ENCODE data around the gene ZBTB45. TPM values are rescaled to one million over a fixed set of nuclear protein-coding genes. Genes with fewer than 3 reads are reported as not detected.
A peak's percentile ranks its signal among the peaks of the same experiment; 100 is the strongest.

Gene ZBTB45
- total and polyA plus RNA-seq, 9 of the 15 experiments (the other 6 are each of a cell fraction or from before 2014, with no cell fraction given), result 0.08 to 16.1 (median 1.8) TPM

- TF ChIP-seq USF1 (CRISPR knock-in tag; IDR thresholded peaks at IDR 0.05) (no peak), ZFP30 (CRISPR knock-in tag; IDR thresholded peaks at IDR 0.05; ENCODE audit: borderline replicate concordance) (no peak), SNRNP70 (optimal IDR thresholded peaks at IDR 0.05; ENCODE audit: low read depth, low read length) (no peak), ZFP36 (IDR thresholded peaks at IDR 0.05; ENCODE audit: low read depth, low read length, partially characterized antibody) (no peak), FOXJ2 (tag; IDR thresholded peaks at IDR 0.05) (no peak), IRF9 (tag; IDR thresholded peaks at IDR 0.05) (no peak), GATAD2B (IDR thresholded peaks at IDR 0.05; ENCODE audit: borderline replicate concordance) (no peak), STAT6 (CRISPR knock-in tag; IDR thresholded peaks at IDR 0.05) (no peak), PRMT5 (CRISPR knock-in tag; IDR thresholded peaks at IDR 0.05) (no peak), ZNF445 (CRISPR knock-in tag; IDR thresholded peaks at IDR 0.05; ENCODE audit: low read depth) (no peak), DNMT1 (IDR thresholded peaks at IDR 0.05) (no peak), KLF6 (CRISPR knock-in tag; IDR thresholded peaks at IDR 0.05; ENCODE audit: borderline replicate concordance) (no peak), PTBP1 (IDR thresholded peaks at IDR 0.05; ENCODE audit: low read depth, low read length) (no peak), NFXL1 (CRISPR knock-in tag; IDR thresholded peaks at IDR 0.05) (no peak), YBX1 (IDR thresholded peaks at IDR 0.05) (no peak), MCM7 (IDR thresholded peaks at IDR 0.05) (no peak), NONO (IDR thresholded peaks at IDR 0.05; ENCODE audit: low read depth in 2 of 2, low read length in 1 of 2) (0 out of 4 replicates have a peak, but pooled peaks of 1 of the 2 experiments have one; percentile 23), FOS (IDR thresholded peaks at IDR 0.05; ENCODE audit: extremely low read depth, insufficient read length) (no peak), PML (IDR thresholded peaks at IDR 0.05; ENCODE audit: low read length) (no peak; the same call in 1 of the 2 replicates), ZNF79 (CRISPR knock-in tag; IDR thresholded peaks at IDR 0.05; ENCODE audit: low read depth) (no peak), BRD4 (IDR thresholded peaks at IDR 0.05) (no peak), FOXA1 (IDR thresholded peaks at IDR 0.05; ENCODE audit: borderline replicate concordance) (no peak), NFATC3 (IDR thresholded peaks at IDR 0.05) (no peak), ZNF436 (CRISPR knock-in tag; IDR thresholded peaks at IDR 0.05) (no peak)
- TF ChIP-seq, protein P1, sequence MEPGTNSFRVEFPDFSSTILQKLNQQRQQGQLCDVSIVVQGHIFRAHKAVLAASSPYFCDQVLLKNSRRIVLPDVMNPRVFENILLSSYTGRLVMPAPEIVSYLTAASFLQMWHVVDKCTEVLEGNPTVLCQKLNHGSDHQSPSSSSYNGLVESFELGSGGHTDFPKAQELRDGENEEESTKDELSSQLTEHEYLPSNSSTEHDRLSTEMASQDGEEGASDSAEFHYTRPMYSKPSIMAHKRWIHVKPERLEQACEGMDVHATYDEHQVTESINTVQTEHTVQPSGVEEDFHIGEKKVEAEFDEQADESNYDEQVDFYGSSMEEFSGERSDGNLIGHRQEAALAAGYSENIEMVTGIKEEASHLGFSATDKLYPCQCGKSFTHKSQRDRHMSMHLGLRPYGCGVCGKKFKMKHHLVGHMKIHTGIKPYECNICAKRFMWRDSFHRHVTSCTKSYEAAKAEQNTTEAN (CRISPR knock-in tag; IDR thresholded peaks at IDR 0.05), result no peak
Observed at GRCh38 chr19:58558623-58559274, 39.1 kb upstream of the ZBTB45 start (continued).

All from K562 (cell line).